A673 (cell line): ENCODE data around the gene PRUNE2. TPM values are rescaled to one million over a fixed set of nuclear protein-coding genes. Genes with fewer than 3 reads are reported as not detected.

ENCODE experiments used
- BruUV-seq: library from RNA; stranded (reverse); fragments of 400-500 nt; replicated peaks from 2 replicates; lab custom pipeline; 2021; lab: Mats Ljungman, UMichigan
- CTCF ChIA-PET: fragments of 300-600 bp; sonication (Branson Sonifier 250); formaldehyde crosslinking; loops from one replicate; lab custom pipeline; 2022; ENCODE audit warnings: antibody characterized with exemption; lab: Charles Lee
- POLR2A ChIA-PET: fragments of 300-600 bp; sonication (Branson Sonifier 250); formaldehyde crosslinking; loops from one replicate; lab custom pipeline; 2022; ENCODE audit warnings: antibody characterized with exemption; ENCODE audit not compliant: low non-redundant PET; lab: Charles Lee
- DNase-seq: peaks from one replicate; pipeline ENCODE4 v3.0.0-alpha.2; 2015; ENCODE audit warnings: low spot score
- H3K27ac ChIP-seq: fragments of 200-600 bp; sonication (generic); 2 replicates; pipeline ENCODE4 v1.5.1; 2016; ENCODE audit warnings: mixed run types, low read depth, mild to moderate bottlenecking, mixed read lengths, antibody characterized with exemption, low read length; ENCODE audit not compliant: poor library complexity, severe bottlenecking
- H3K27me3 ChIP-seq: fragments of 200-600 bp; sonication (generic); replicated peaks from 2 replicates; pipeline ENCODE4 v1.6.1; 2017; ENCODE audit warnings: mixed run types, low read depth, mild to moderate bottlenecking, mixed read lengths, antibody characterized with exemption, low read length; ENCODE audit not compliant: insufficient read depth, poor library complexity
- H3K36me3 ChIP-seq: fragments of 200-600 bp; sonication (generic); 2 replicates; pipeline ENCODE4 v1.6.1; 2016; ENCODE audit warnings: mixed run types, mild to moderate bottlenecking, mixed read lengths, antibody characterized with exemption, low read length; ENCODE audit not compliant: insufficient read depth, poor library complexity, severe bottlenecking
- H3K4me1 ChIP-seq: fragments of 200-600 bp; sonication (generic); 2 replicates; pipeline ENCODE4 v1.6.1; 2017; ENCODE audit warnings: mixed run types, mild to moderate bottlenecking, mixed read lengths, antibody characterized with exemption, low read length; ENCODE audit not compliant: insufficient read depth, poor library complexity, severe bottlenecking
- H3K4me3 ChIP-seq: fragments of 200-600 bp; sonication (generic); 2 replicates; pipeline ENCODE4 v1.5.1; 2016; ENCODE audit warnings: low read depth, mixed run types, mild to moderate bottlenecking, mixed read lengths, low read length; ENCODE audit not compliant: poor library complexity, severe bottlenecking
- H3K9me3 ChIP-seq: fragments of 200-600 bp; sonication (generic); 2 replicates; pipeline ENCODE4 v1.6.1; 2016; ENCODE audit warnings: mixed run types, low read depth, mild to moderate bottlenecking, mixed read lengths, antibody characterized with exemption, low read length; ENCODE audit not compliant: poor library complexity, severe bottlenecking
- EZH2 ChIP-seq: fragments of 200-600 bp; sonication (generic); IDR thresholded peaks from 2 replicates; pipeline ENCODE4 v1.6.1; 2017; ENCODE audit warnings: borderline replicate concordance, low read depth, mild to moderate bottlenecking, mixed read lengths, antibody characterized with exemption, low read length; ENCODE audit not compliant: poor library complexity, severe bottlenecking
- intact Hi-C: fragments of 100-400 bp; cut with micrococcal nuclease; formaldehyde crosslinking; loops from one replicate; pipeline ENCODE4 v1.10.0; 2022; ENCODE audit not compliant: unreplicated experiment
- total RNA-seq: library from RNA; stranded (reverse); gene quantifications from 2 replicates; pipeline ENCODE4 v1.2.3, GENCODE V29; 2021
- TF ChIP-seq, protein P1 (sequence below): fragments of 300-800, 200-600 bp; sonication (generic); conservative IDR thresholded peaks from 2 replicates; pipeline ENCODE4 v1.5.1; 2017; ENCODE audit warnings: low read depth, mild to moderate bottlenecking, antibody characterized with exemption, low read length, moderate library complexity, mixed read lengths

Gene PRUNE2
- total RNA-seq, 1 experiment from 2014 or later: not detected

GRCh38 chr9:76884823-76885222 is 21.1 kb downstream of the PRUNE2 start:
- H3K27me3 ChIP-seq: no peaks in the 10 kb centered on the region
- no peaks in the 10 kb centered on the region for H3K36me3 ChIP-seq
- TF ChIP-seq EZH2: no peak
- TF ChIP-seq, protein P1, sequence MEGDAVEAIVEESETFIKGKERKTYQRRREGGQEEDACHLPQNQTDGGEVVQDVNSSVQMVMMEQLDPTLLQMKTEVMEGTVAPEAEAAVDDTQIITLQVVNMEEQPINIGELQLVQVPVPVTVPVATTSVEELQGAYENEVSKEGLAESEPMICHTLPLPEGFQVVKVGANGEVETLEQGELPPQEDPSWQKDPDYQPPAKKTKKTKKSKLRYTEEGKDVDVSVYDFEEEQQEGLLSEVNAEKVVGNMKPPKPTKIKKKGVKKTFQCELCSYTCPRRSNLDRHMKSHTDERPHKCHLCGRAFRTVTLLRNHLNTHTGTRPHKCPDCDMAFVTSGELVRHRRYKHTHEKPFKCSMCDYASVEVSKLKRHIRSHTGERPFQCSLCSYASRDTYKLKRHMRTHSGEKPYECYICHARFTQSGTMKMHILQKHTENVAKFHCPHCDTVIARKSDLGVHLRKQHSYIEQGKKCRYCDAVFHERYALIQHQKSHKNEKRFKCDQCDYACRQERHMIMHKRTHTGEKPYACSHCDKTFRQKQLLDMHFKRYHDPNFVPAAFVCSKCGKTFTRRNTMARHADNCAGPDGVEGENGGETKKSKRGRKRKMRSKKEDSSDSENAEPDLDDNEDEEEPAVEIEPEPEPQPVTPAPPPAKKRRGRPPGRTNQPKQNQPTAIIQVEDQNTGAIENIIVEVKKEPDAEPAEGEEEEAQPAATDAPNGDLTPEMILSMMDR: no peak
- no peak overlapping the region for H3K27ac ChIP-seq
- ChIA-PET POLR2A (no interaction called here), CTCF (no interaction called here)
- no peak overlapping the region for H3K4me3 ChIP-seq
- no TSS peak for BruUV-seq
- H3K4me1 ChIP-seq: no peaks in the 10 kb centered on the region
- no peak for DNase-seq
- intact Hi-C loops: no loop called here
- H3K9me3 ChIP-seq: no peaks in the 10 kb centered on the region

DNA sequence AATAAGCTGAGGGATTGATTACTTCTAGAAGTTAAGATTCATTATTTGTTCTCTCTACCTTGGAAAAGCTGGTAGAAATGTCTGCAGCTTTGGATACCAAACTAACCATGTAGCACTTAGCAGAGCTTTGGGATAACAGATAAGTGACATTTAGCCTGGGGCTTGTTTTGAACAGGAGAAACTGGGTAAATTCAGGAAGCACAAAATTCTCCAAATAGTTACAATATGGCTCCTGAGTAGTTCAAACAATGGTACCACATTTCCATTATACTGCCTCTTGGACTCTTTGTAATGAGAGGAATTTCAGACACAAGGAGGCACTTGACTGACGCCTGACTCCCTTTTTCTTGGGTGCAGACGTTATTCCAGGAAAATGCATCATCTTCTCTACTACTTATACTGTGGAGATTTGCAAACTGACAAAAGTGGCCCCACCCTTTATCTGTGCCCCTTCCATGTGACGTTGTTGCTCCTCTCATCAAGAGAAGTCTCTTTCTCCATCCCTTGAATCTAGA is 22.5 kb downstream of the PRUNE2 start:
- TF ChIP-seq, protein P1: no peak
- TF ChIP-seq EZH2: no peak
- DNase-seq: no peak
- H3K4me1 ChIP-seq: no peaks in the 10 kb centered on the region
- ChIA-PET CTCF (no interaction called here), POLR2A (no interaction called here)
- no peaks in the 10 kb centered on the region for H3K27me3 ChIP-seq
- no peak overlapping the region for H3K27ac ChIP-seq
- BruUV-seq: no TSS peak
- intact Hi-C loops: no loop called here
- H3K36me3 ChIP-seq: no peaks in the 10 kb centered on the region
- H3K4me3 ChIP-seq: no peak overlapping the region
- H3K9me3 ChIP-seq: no peaks in the 10 kb centered on the region

DNA sequence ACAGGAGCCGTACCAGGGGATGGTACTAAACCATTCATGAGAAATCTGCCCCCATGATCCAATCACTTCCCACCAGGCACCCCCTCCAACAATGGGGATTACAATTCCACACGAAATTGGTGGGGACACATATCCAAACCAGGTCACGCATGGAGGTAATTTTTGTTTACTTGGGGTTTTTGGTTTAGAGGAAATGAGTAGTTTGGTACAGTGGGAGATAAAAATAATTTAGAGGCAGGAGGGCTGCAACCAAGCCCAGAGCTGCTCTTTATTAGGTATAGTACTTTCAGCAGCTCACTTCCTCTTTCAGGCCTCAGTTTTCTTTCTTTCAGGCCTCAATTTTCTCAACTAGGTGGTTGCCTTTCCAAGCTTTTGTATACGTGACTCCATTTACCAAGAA is 23.2 kb downstream of the PRUNE2 start:
- no TSS peak for BruUV-seq
- CTCF ChIA-PET: no interaction called here
- H3K9me3 ChIP-seq: no peaks in the 10 kb centered on the region
- no peak overlapping the region for H3K4me3 ChIP-seq
- H3K27me3 ChIP-seq: no peaks in the 10 kb centered on the region
- no peaks in the 10 kb centered on the region for H3K4me1 ChIP-seq
- H3K27ac ChIP-seq: no peak overlapping the region
- no peak for DNase-seq
- POLR2A ChIA-PET: no interaction called here
- intact Hi-C loops: no loop called here
- no peaks in the 10 kb centered on the region for H3K36me3 ChIP-seq
- no peak for TF ChIP-seq EZH2
- TF ChIP-seq, protein P1: no peak
